ENCODE results near the gene SELENOO.

The SELENOO gene

GRCh38 chr22:50185375-50186087 lies 15.3 kb upstream of the SELENOO start, which contains the start of gene TRABD:
Gene TRABD, plus strand, starts transcription at chr22:50185913. Its CDS starts 7,148 bp downstream, at chr22:50193061.
- peak; percentile 83 for DNase-seq (ENCODE audit: low read depth)

- no peak for DNase-seq (ENCODE audit: low read depth)
Observed at GRCh38 chr22:50186181-50186714, 14.6 kb upstream of the SELENOO start.

GRCh38 chr22:50186761-50187523 lies 13.9 kb upstream of the SELENOO start:
- DNase-seq (ENCODE audit: low read depth) = peak; percentile 29

- no peak for DNase-seq (ENCODE audit: low read depth)
Observed at GRCh38 chr22:50188356-50188755, 12.5 kb upstream of the SELENOO start.

- DNase-seq (ENCODE audit: low read depth) = no peak
Observed at GRCh38 chr22:50189184-50189848, 11.5 kb upstream of the SELENOO start.

- DNase-seq (ENCODE audit: low read depth) = no peak
Observed at GRCh38 chr22:50189849-50190181, 11.0 kb upstream of the SELENOO start.

- peak; percentile 63 for DNase-seq (ENCODE audit: low read depth)
Observed at GRCh38 chr22:50190182-50190940, 10.4 kb upstream of the SELENOO start.

- no peak for DNase-seq (ENCODE audit: low read depth)
Observed at GRCh38 chr22:50190941-50191741, 9.7 kb upstream of the SELENOO start.

- DNase-seq (ENCODE audit: low read depth) = no peak
Observed at GRCh38 chr22:50192436-50193204, 8.2 kb upstream of the SELENOO start.

GRCh38 chr22:50193621-50194020 lies 7.2 kb upstream of the SELENOO start:
- no peak for DNase-seq (ENCODE audit: low read depth)

GRCh38 chr22:50194037-50194805 lies 6.6 kb upstream of the SELENOO start:
- no peak for DNase-seq (ENCODE audit: low read depth)

- no peak for DNase-seq (ENCODE audit: low read depth)
Observed at GRCh38 chr22:50196256-50196655, 4.6 kb upstream of the SELENOO start.

GRCh38 chr22:50197000-50197800 lies 3.6 kb upstream of the SELENOO start:
- no peak for DNase-seq (ENCODE audit: low read depth)

GRCh38 chr22:50197856-50198623 lies 2.8 kb upstream of the SELENOO start:
- DNase-seq (ENCODE audit: low read depth) = no peak

- DNase-seq (ENCODE audit: low read depth) = no peak
Observed at GRCh38 chr22:50198624-50199017, 2.2 kb upstream of the SELENOO start.

GRCh38 chr22:50199251-50199721 lies 1.5 kb upstream of the SELENOO start:
- no peak for DNase-seq (ENCODE audit: low read depth)

- DNase-seq (ENCODE audit: low read depth) = peak; percentile 21
Observed at GRCh38 chr22:50199829-50200460, 866 bp upstream of the SELENOO start.
